HG03039 (cell line): ENCODE results near the gene QSER1.

Source experiments
- ATAC-seq: cut with Tn5 transposase; IDR thresholded peaks from one replicate; pipeline ENCODE4 v1.9.1; 2021; ENCODE audit warnings: mild to moderate bottlenecking, moderate library complexity; ENCODE audit not compliant: unreplicated experiment

The QSER1 gene

GRCh38 chr11:32890843-32891656 lies 1.6 kb upstream of the QSER1 start:
- no peak for ATAC-seq

- no peak for ATAC-seq
Measured at GRCh38 chr11:32891657-32892354, 805 bp upstream of the QSER1 start.

- no peak for ATAC-seq
Measured at GRCh38 chr11:32893093-32893342, 407 bp downstream of the QSER1 start.

GRCh38 chr11:32893343-32894148 lies 935 bp downstream of the QSER1 start:
- peak; percentile 29 for ATAC-seq

- no peak for ATAC-seq
Measured at GRCh38 chr11:32894149-32894827, 1.7 kb downstream of the QSER1 start.

- no peak for ATAC-seq
Measured at GRCh38 chr11:32894921-32895320, 2.3 kb downstream of the QSER1 start.

- ATAC-seq, result no peak
Measured at GRCh38 chr11:32895471-32895870, 2.9 kb downstream of the QSER1 start.

- no peak for ATAC-seq
Measured at GRCh38 chr11:32897103-32897502, 4.5 kb downstream of the QSER1 start.

GRCh38 chr11:32899438-32899837 lies 6.8 kb downstream of the QSER1 start:
- ATAC-seq, result no peak

GRCh38 chr11:32902089-32902665 lies 9.6 kb downstream of the QSER1 start:
- ATAC-seq, result no peak

GRCh38 chr11:32905028-32905667 lies 12.5 kb downstream of the QSER1 start:
- ATAC-seq, result no peak

GRCh38 chr11:32908619-32909018 lies 16.0 kb downstream of the QSER1 start:
- ATAC-seq, result no peak

GRCh38 chr11:32911413-32911812 lies 18.8 kb downstream of the QSER1 start:
- no peak for ATAC-seq

- ATAC-seq, result no peak
Measured at GRCh38 chr11:32913445-32913844, 20.8 kb downstream of the QSER1 start.

GRCh38 chr11:32916361-32916760 lies 23.8 kb downstream of the QSER1 start:
- no peak for ATAC-seq

GRCh38 chr11:32916994-32917393 lies 24.4 kb downstream of the QSER1 start:
- ATAC-seq, result no peak

GRCh38 chr11:32918427-32918826 lies 25.8 kb downstream of the QSER1 start:
- no peak for ATAC-seq

GRCh38 chr11:32919338-32919737 lies 26.7 kb downstream of the QSER1 start:
- ATAC-seq, result no peak

- no peak for ATAC-seq
Measured at GRCh38 chr11:32920570-32920969, 28.0 kb downstream of the QSER1 start.

GRCh38 chr11:32921204-32921603 lies 28.6 kb downstream of the QSER1 start:
- no peak for ATAC-seq
